HEK293 (cell line): ENCODE results near the gene CBLL1.

Experiments
- CTCF ChIA-PET: fragments of 350-600 bp; formaldehyde crosslinking; extraction: SDS; loops from one replicate; lab custom pipeline; 2021; ENCODE audit warnings: antibody characterized with exemption; lab: Yijun Ruan, JAX
- POLR2A ChIA-PET: fragments of 300-600 bp; formaldehyde crosslinking; extraction: SDS; loops from one replicate; lab custom pipeline; 2020; ENCODE audit warnings: antibody characterized with exemption, inconsistent platforms; lab: Yijun Ruan, JAX
- H3K27ac ChIP-seq: fragments of 200-500 bp; sonication (Bioruptor generic); 2 replicates; pipeline ENCODE4 v1.5.1; 2014; ENCODE audit warnings: low read depth, low read length, control low read depth, inconsistent platforms; ENCODE audit errors: extremely low read depth
- H3K36me3 ChIP-seq, 2 experiments: fragments of 200-500 bp in 1 of 2; sonication (Bioruptor generic) in 1 of 2; 1 replicate in 1 of 2; 2 replicates in 1 of 2; pipeline ENCODE4 v1.5.1; 2014 to 2017; ENCODE audit warnings: inconsistent platforms in 2 of 2, low read length in 2 of 2; ENCODE audit not compliant: control insufficient read depth in 2 of 2, insufficient read depth in 1 of 2
- H3K4me1 ChIP-seq: fragments of 200-500 bp; sonication (Bioruptor generic); 2 replicates; pipeline ENCODE4 v1.5.1; 2014; ENCODE audit warnings: mild to moderate bottlenecking, low read length, inconsistent platforms; ENCODE audit not compliant: control insufficient read depth, insufficient read depth
- H3K4me3 ChIP-seq: 2 replicates; pipeline ENCODE4 v1.5.1; 2011; ENCODE audit warnings: low read depth, mild to moderate bottlenecking, control low read depth, low read length, moderate library complexity
- H3K9me3 ChIP-seq: fragments of 200-500 bp; sonication (Bioruptor generic); 2 replicates; pipeline ENCODE4 v1.5.1; 2014; ENCODE audit warnings: low read depth, low read length, inconsistent platforms; ENCODE audit not compliant: control insufficient read depth, insufficient read depth
- ATF2 ChIP-seq: fragments of 450-650 bp; formaldehyde crosslinking; IDR thresholded peaks from 2 replicates; pipeline ENCODE4 v1.5.1; 2016; ENCODE audit warnings: missing biosample characterization, missing genetic modification characterization, low read depth
- GLIS2 ChIP-seq: fragments of 450-650 bp; formaldehyde crosslinking; IDR thresholded peaks from 2 replicates; pipeline ENCODE4 v1.5.1; 2016; ENCODE audit warnings: missing biosample characterization, missing genetic modification characterization
- MEIS1 ChIP-seq: sonication (generic); formaldehyde crosslinking; IDR thresholded peaks from 2 replicates; pipeline ENCODE4 v1.8.1; 2022; ENCODE audit warnings: missing genetic modification reagents, mild to moderate bottlenecking, borderline replicate concordance
- PRDM6 ChIP-seq: fragments of 450-650 bp; formaldehyde crosslinking; IDR thresholded peaks from 2 replicates; pipeline ENCODE4 v1.5.1; 2017; ENCODE audit warnings: missing biosample characterization, missing genetic modification characterization
- YY2 ChIP-seq: fragments of 450-650 bp; formaldehyde crosslinking; IDR thresholded peaks from 2 replicates; pipeline ENCODE4 v1.5.1; 2016; ENCODE audit warnings: missing biosample characterization, missing genetic modification characterization
- ZNF132 ChIP-seq: fragments of 450-650 bp; formaldehyde crosslinking; IDR thresholded peaks from 2 replicates; pipeline ENCODE4 v1.5.1; 2017; ENCODE audit warnings: missing biosample characterization, missing genetic modification characterization, borderline replicate concordance
- ZNF221 ChIP-seq: fragments of 450-650 bp; formaldehyde crosslinking; IDR thresholded peaks from 2 replicates; pipeline ENCODE4 v1.5.1; 2017; ENCODE audit warnings: missing biosample characterization, missing genetic modification characterization, borderline replicate concordance
- ZNF239 ChIP-seq: fragments of 450-650 bp; formaldehyde crosslinking; IDR thresholded peaks from 2 replicates; pipeline ENCODE4 v1.5.1; 2016; ENCODE audit warnings: missing biosample characterization, missing genetic modification characterization
- ZNF24 ChIP-seq: fragments of 450-650 bp; formaldehyde crosslinking; IDR thresholded peaks from 2 replicates; pipeline ENCODE4 v1.5.1; 2016; ENCODE audit warnings: missing biosample characterization, missing genetic modification characterization
- ZNF366 ChIP-seq: fragments of 450-650 bp; formaldehyde crosslinking; conservative IDR thresholded peaks from 2 replicates; pipeline ENCODE4 v1.5.1; 2016; ENCODE audit warnings: missing biosample characterization, missing genetic modification characterization
- ZNF580 ChIP-seq: fragments of 450-650 bp; formaldehyde crosslinking; IDR thresholded peaks from 2 replicates; pipeline ENCODE4 v1.5.1; 2016; ENCODE audit warnings: missing biosample characterization, missing genetic modification characterization
- ZNF585B ChIP-seq: fragments of 450-650 bp; formaldehyde crosslinking; IDR thresholded peaks from 2 replicates; pipeline ENCODE4 v1.5.1; 2016; ENCODE audit warnings: missing biosample characterization, missing genetic modification characterization
- ZNF610 ChIP-seq: fragments of 450-650 bp; formaldehyde crosslinking; IDR thresholded peaks from 2 replicates; pipeline ENCODE4 v1.5.1; 2016; ENCODE audit warnings: missing biosample characterization, missing genetic modification characterization, borderline replicate concordance
- ZNF621 ChIP-seq: fragments of 450-650 bp; formaldehyde crosslinking; IDR thresholded peaks from 2 replicates; pipeline ENCODE4 v1.5.1; 2017; ENCODE audit warnings: missing biosample characterization, missing genetic modification characterization
- ZNF629 ChIP-seq: fragments of 450-650 bp; formaldehyde crosslinking; IDR thresholded peaks from 2 replicates; pipeline ENCODE4 v1.5.1; 2017; ENCODE audit warnings: missing biosample characterization, missing genetic modification characterization
- ZNF658 ChIP-seq: fragments of 450-650 bp; formaldehyde crosslinking; IDR thresholded peaks from 2 replicates; pipeline ENCODE4; 2016; ENCODE audit warnings: missing biosample characterization, missing genetic modification characterization
- ZNF664 ChIP-seq: fragments of 450-650 bp; formaldehyde crosslinking; IDR thresholded peaks from 2 replicates; pipeline ENCODE4 v1.5.1; 2016; ENCODE audit warnings: missing biosample characterization, missing genetic modification characterization
- ZNF707 ChIP-seq: fragments of 450-650 bp; formaldehyde crosslinking; IDR thresholded peaks from 2 replicates; pipeline ENCODE4 v1.5.1; 2016; ENCODE audit warnings: missing biosample characterization, missing genetic modification characterization
- ZSCAN23 ChIP-seq: fragments of 450-650 bp; formaldehyde crosslinking; IDR thresholded peaks from 2 replicates; pipeline ENCODE4 v1.5.1; 2016; ENCODE audit warnings: missing biosample characterization, missing genetic modification characterization
- ZSCAN30 ChIP-seq: fragments of 450-650 bp; IDR thresholded peaks from 2 replicates; pipeline ENCODE4 v1.5.1; 2018; ENCODE audit warnings: missing biosample characterization, mild to moderate bottlenecking, missing genetic modification characterization, moderate library complexity
- TF ChIP-seq, protein P1 (sequence below): fragments of 450-650 bp; formaldehyde crosslinking; IDR thresholded peaks from 2 replicates; pipeline ENCODE4 v1.5.1; 2016; ENCODE audit warnings: missing biosample characterization, missing genetic modification characterization
- TF ChIP-seq, protein P2 (sequence below): fragments of 450-650 bp; formaldehyde crosslinking; IDR thresholded peaks from 2 replicates; pipeline ENCODE4 v1.5.1; 2016; ENCODE audit warnings: missing biosample characterization, missing genetic modification characterization
- TF ChIP-seq, protein P3 (sequence below): fragments of 450-650 bp; formaldehyde crosslinking; IDR thresholded peaks from 2 replicates; pipeline ENCODE4 v1.5.1; 2017; ENCODE audit warnings: missing biosample characterization, missing genetic modification characterization

Gene CBLL1

GRCh38 chr7:107788216-107788615, 44.3 kb downstream of the CBLL1 start (continued):
- no peak for TF ChIP-seq ZNF629 (tag by site-specific recombination)

DNA sequence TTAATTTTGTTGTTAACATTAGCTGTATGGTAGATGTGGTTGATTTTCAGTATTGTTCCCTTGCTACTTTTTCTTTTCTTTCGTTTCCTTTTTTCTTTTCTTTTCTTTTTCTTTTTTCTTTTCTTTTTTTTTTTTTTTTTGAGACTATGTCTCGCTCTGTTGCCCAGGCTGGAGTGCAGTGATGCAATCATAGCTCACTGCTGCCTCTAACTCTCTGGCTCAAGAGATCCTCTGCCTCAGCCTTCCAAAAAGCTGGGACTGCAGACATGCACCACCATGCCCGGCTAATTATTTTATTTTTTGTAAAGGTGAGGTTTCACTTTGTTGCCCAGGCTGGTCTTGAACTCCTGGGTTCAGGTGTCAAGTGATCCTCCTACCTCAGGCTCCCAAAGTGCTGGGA, 44.7 kb downstream of the CBLL1 start:
- ChIA-PET CTCF (interaction anchor here (0.7 kb wide), 1 partner anchor 92 kb away, joined by 3 read pairs; no protein-coding TSS in a partner anchor), POLR2A (no interaction called here)
- H3K36me3 ChIP-seq, result no peaks in the 10 kb centered on the region
- TF ChIP-seq GLIS2 (tag by site-specific recombination), result no peak
- no peak for TF ChIP-seq ZNF658
- no peak for TF ChIP-seq MEIS1
- no peaks in the 10 kb centered on the region for H3K9me3 ChIP-seq
- no peaks in the 10 kb centered on the region for H3K4me1 ChIP-seq
- no peak overlapping the region for H3K27ac ChIP-seq
- H3K4me3 ChIP-seq, result no peak overlapping the region

DNA sequence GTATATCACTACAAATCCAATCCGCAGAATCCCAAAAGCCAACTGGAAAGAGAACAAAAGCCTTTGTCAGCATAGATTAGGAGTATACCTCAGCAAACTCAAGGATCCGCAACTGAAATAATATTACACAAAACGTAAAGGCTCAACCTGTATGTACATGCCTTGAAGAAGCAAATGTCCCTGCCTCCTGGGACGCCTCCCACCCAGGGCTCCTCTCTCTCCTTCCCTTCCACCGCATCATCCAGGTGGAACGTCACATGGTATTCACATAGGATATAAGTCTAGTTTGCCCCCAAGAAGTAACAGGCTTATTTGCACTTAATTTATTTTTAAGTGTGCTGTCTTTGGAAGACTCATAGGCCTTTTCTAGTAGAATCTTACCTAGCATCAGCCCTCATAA, 45.7 kb downstream of the CBLL1 start:
- Histone ChIP-seq H3K4me1 (no peaks in the 10 kb centered on the region), H3K27ac (no peak overlapping the region), H3K9me3 (no peaks in the 10 kb centered on the region), H3K4me3 (no peak overlapping the region), H3K36me3 (no peaks in the 10 kb centered on the region)
- ChIA-PET CTCF (interaction anchor here (0.6 to 0.7 kb wide), 2 partner anchors 16 to 221 kb away, joined by 3 read pairs; no protein-coding TSS in a partner anchor), POLR2A (no interaction called here)
- TF ChIP-seq, protein P1, sequence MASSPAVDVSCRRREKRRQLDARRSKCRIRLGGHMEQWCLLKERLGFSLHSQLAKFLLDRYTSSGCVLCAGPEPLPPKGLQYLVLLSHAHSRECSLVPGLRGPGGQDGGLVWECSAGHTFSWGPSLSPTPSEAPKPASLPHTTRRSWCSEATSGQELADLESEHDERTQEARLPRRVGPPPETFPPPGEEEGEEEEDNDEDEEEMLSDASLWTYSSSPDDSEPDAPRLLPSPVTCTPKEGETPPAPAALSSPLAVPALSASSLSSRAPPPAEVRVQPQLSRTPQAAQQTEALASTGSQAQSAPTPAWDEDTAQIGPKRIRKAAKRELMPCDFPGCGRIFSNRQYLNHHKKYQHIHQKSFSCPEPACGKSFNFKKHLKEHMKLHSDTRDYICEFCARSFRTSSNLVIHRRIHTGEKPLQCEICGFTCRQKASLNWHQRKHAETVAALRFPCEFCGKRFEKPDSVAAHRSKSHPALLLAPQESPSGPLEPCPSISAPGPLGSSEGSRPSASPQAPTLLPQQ (tag by site-specific recombination), result no peak
- no peak for TF ChIP-seq ZSCAN23 (tag by site-specific recombination)
- TF ChIP-seq ZNF621 (tag by site-specific recombination), result no peak
- TF ChIP-seq ZNF580 (tag by site-specific recombination), result no peak
- TF ChIP-seq ZNF239 (tag by site-specific recombination), result no peak
- TF ChIP-seq ZNF707, result no peak
- TF ChIP-seq YY2 (tag by site-specific recombination), result no peak
- TF ChIP-seq ZSCAN30 (tag by site-specific recombination), result no peak
- no peak for TF ChIP-seq ATF2 (tag by site-specific recombination)
- TF ChIP-seq PRDM6 (tag by site-specific recombination), result no peak

- Histone ChIP-seq H3K4me3 (no peak overlapping the region), H3K9me3 (no peaks in the 10 kb centered on the region), H3K36me3 (no peaks in the 10 kb centered on the region), H3K4me1 (no peaks in the 10 kb centered on the region), H3K27ac (no peak overlapping the region)
- no peak for TF ChIP-seq ZNF24 (tag by site-specific recombination)
- TF ChIP-seq ZNF610 (tag by site-specific recombination), result peak; percentile 98
- TF ChIP-seq ZNF221 (tag by site-specific recombination), result no peak
- TF ChIP-seq, protein P2, sequence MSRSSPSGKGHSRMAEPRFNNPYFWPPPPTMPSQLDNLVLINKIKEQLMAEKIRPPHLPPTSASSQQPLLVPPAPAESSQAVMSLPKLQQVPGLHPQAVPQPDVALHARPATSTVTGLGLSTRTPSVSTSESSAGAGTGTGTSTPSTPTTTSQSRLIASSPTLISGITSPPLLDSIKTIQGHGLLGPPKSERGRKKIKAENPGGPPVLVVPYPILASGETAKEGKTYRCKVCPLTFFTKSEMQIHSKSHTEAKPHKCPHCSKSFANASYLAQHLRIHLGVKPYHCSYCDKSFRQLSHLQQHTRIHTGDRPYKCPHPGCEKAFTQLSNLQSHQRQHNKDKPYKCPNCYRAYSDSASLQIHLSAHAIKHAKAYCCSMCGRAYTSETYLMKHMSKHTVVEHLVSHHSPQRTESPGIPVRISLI (tag by site-specific recombination), result no peak
- no peak for TF ChIP-seq ZNF585B (tag by site-specific recombination)
- TF ChIP-seq, protein P3, sequence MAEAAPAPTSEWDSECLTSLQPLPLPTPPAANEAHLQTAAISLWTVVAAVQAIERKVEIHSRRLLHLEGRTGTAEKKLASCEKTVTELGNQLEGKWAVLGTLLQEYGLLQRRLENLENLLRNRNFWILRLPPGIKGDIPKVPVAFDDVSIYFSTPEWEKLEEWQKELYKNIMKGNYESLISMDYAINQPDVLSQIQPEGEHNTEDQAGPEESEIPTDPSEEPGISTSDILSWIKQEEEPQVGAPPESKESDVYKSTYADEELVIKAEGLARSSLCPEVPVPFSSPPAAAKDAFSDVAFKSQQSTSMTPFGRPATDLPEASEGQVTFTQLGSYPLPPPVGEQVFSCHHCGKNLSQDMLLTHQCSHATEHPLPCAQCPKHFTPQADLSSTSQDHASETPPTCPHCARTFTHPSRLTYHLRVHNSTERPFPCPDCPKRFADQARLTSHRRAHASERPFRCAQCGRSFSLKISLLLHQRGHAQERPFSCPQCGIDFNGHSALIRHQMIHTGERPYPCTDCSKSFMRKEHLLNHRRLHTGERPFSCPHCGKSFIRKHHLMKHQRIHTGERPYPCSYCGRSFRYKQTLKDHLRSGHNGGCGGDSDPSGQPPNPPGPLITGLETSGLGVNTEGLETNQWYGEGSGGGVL (tag by site-specific recombination), result no peak
- TF ChIP-seq ZNF132 (tag by site-specific recombination), result no peak
- TF ChIP-seq ZNF664 (tag by site-specific recombination), result no peak
- no peak for TF ChIP-seq ZNF366 (tag by site-specific recombination)
- ChIA-PET CTCF (no interaction called here), POLR2A (no interaction called here)
Observed at GRCh38 chr7:107792364-107792763, 48.4 kb downstream of the CBLL1 start.
